HCT116 (cell line): ENCODE results near the gene RAD51AP2. TPM values are rescaled to one million over a fixed set of nuclear protein-coding genes. Genes with fewer than 3 reads are reported as not detected.

Experiments
- ATAC-seq: fragments of 200-7000 bp; cut with Tn5 transposase; 2 replicates; pipeline ENCODE4 v1.9.1; 2020; ENCODE audit warnings: mild to moderate bottlenecking, moderate library complexity
- BruUV-seq: library from RNA; stranded (reverse); fragments of 400-500 nt; replicated peaks from 2 replicates; lab custom pipeline; 2021; lab: Mats Ljungman, UMichigan
- CTCF ChIA-PET: fragments of 300-600 bp; sonication (Branson Sonifier 250); formaldehyde crosslinking; loops from one replicate; lab custom pipeline; 2021; ENCODE audit warnings: antibody characterized with exemption; lab: Charles Lee
- POLR2A ChIA-PET: fragments of 300-600, 350-600 bp; sonication (Branson Sonifier 250); formaldehyde crosslinking; loops from one replicate; lab custom pipeline; 2021; ENCODE audit warnings: antibody characterized with exemption; lab: Charles Lee
- RAD21 ChIA-PET, 2 experiments: fragments of 300-600 bp; sonication (Branson Sonifier 250); formaldehyde crosslinking; loops; one replicate each; lab custom pipeline; 2023; ENCODE audit warnings: low total read pairs in 2 of 2; ENCODE audit not compliant: uncharacterized antibody in 2 of 2, unreplicated experiment in 2 of 2, low non-redundant PET in 1 of 2; lab: Charles Lee
- DNase-seq: peaks from one replicate; pipeline ENCODE4 v3.0.0-alpha.2; 2010; ENCODE audit warnings: low read depth, low spot score
- H2AFZ ChIP-seq: fragments of 200-600 bp; shearing (Covaris generic), sonication (generic); 2 replicates; pipeline ENCODE4 v1.6.1; 2017; ENCODE audit warnings: low read depth, mixed run types, mixed read lengths, antibody characterized with exemption, low read length; ENCODE audit not compliant: poor library complexity, severe bottlenecking
- H3K27ac ChIP-seq: 2 replicates; pipeline ENCODE4 v1.5.1; 2012; ENCODE audit warnings: low read depth, low read length
- H3K27me3 ChIP-seq: fragments of 200-600 bp; sonication (generic); 2 replicates; pipeline ENCODE4 v1.6.1; 2016; ENCODE audit warnings: mixed run types, low read length, mixed read lengths; ENCODE audit not compliant: insufficient read depth
- H3K36me3 ChIP-seq, 2 experiments: fragments of 200-500 bp in 1 of 2; fragments of 200-600 bp in 1 of 2; sonication (Bioruptor generic) in 1 of 2; sonication (generic) in 1 of 2; 2 replicates each; pipeline versions ENCODE4 v1.5.1 to v1.6.1; 2014 to 2016; ENCODE audit warnings: low read length in 2 of 2, inconsistent platforms in 1 of 2, mixed read lengths in 1 of 2, mixed run types in 1 of 2; ENCODE audit not compliant: insufficient read depth in 2 of 2, control insufficient read depth in 1 of 2
- H3K4me1 ChIP-seq, 2 experiments: fragments of 200-600 bp in 1 of 2; sonication (generic) in 1 of 2; 2 replicates each; pipeline versions ENCODE4 v1.5.1 to v1.6.1; 2012 to 2017; ENCODE audit warnings: low read length in 2 of 2, inconsistent platforms in 1 of 2, mild to moderate bottlenecking in 1 of 2, mixed read lengths in 1 of 2, mixed run types in 1 of 2, moderate library complexity in 1 of 2; ENCODE audit not compliant: insufficient read depth in 2 of 2, control insufficient read depth in 1 of 2
- H3K4me2 ChIP-seq: fragments of 200-600 bp; sonication (generic); 2 replicates; pipeline ENCODE4 v1.6.1; 2017; ENCODE audit warnings: mixed run types, low read length, mixed read lengths
- H3K4me3 ChIP-seq, 2 experiments: fragments of 200-600 bp in 1 of 2; sonication (generic) in 1 of 2; replicated peaks in 1 of 2; 2 replicates each; pipeline ENCODE4 v1.5.1; 2011 to 2016; ENCODE audit warnings: low read length in 2 of 2, control low read depth in 1 of 2, low read depth in 1 of 2, mild to moderate bottlenecking in 1 of 2, mixed read lengths in 1 of 2, mixed run types in 1 of 2
- H3K79me2 ChIP-seq: fragments of 200-600 bp; sonication (generic); 2 replicates; pipeline ENCODE4 v1.6.1; 2017; ENCODE audit warnings: mild to moderate bottlenecking, mixed run types, low read length, moderate library complexity, mixed read lengths; ENCODE audit not compliant: insufficient read depth
- H3K9ac ChIP-seq: fragments of 200-600 bp; sonication (generic); 2 replicates; pipeline ENCODE4 v1.6.1; 2016; ENCODE audit warnings: low read length, mixed read lengths
- H3K9me2 ChIP-seq: fragments of 200-600 bp; sonication (generic), shearing (Covaris generic); 2 replicates; pipeline ENCODE4 v1.6.1; 2017; ENCODE audit warnings: mixed run types, mild to moderate bottlenecking, moderate library complexity; ENCODE audit not compliant: insufficient read depth
- H3K9me3 ChIP-seq, 2 experiments: fragments of 200-500 bp in 1 of 2; fragments of 200-600 bp in 1 of 2; sonication (Bioruptor generic) in 1 of 2; sonication (generic) in 1 of 2; 2 replicates each; pipeline ENCODE4 v1.6.1; 2014 to 2017; ENCODE audit warnings: low read length in 2 of 2, mixed read lengths in 2 of 2, inconsistent platforms in 1 of 2, low read depth in 1 of 2, mild to moderate bottlenecking in 1 of 2, mixed run types in 1 of 2, moderate library complexity in 1 of 2; ENCODE audit not compliant: control insufficient read depth in 1 of 2, insufficient read depth in 1 of 2
- H4K20me1 ChIP-seq: fragments of 200-600 bp; sonication (generic), shearing (Covaris generic); 2 replicates; pipeline ENCODE4 v1.6.1; 2017; ENCODE audit warnings: mixed run types, mild to moderate bottlenecking, moderate library complexity; ENCODE audit not compliant: insufficient read depth
- CBX3 ChIP-seq: IDR thresholded peaks from 2 replicates; pipeline ENCODE4 v1.6.1; 2012; ENCODE audit warnings: low read depth
- EGR1 ChIP-seq: IDR thresholded peaks from 2 replicates; pipeline ENCODE4 v1.6.1; 2012; ENCODE audit warnings: low read depth
- ELF1 ChIP-seq: IDR thresholded peaks from 2 replicates; pipeline ENCODE4 v1.6.1; 2012; ENCODE audit warnings: low read depth, borderline replicate concordance
- EZH2 ChIP-seq: fragments of 200-600 bp; sonication (generic); IDR thresholded peaks from 2 replicates; pipeline ENCODE4 v1.6.1; 2017; ENCODE audit warnings: antibody characterized with exemption, mixed run types
- EZH2phosphoT487 ChIP-seq: fragments of 200-600 bp; IDR thresholded peaks from 2 replicates; pipeline ENCODE4 v1.6.1; 2018; ENCODE audit warnings: antibody characterized with exemption, borderline replicate concordance
- JUND ChIP-seq: IDR thresholded peaks from 2 replicates; pipeline ENCODE4 v1.6.1; 2012
- POLR2A ChIP-seq: IDR thresholded peaks from 2 replicates; pipeline ENCODE4 v1.7.0; 2011; ENCODE audit warnings: borderline replicate concordance; ENCODE audit not compliant: insufficient read depth, insufficient read length; ENCODE audit errors: extremely low read depth
- RAD21 ChIP-seq: IDR thresholded peaks from 2 replicates; pipeline ENCODE4 v1.6.1; 2012; ENCODE audit warnings: low read depth, mild to moderate bottlenecking
- SIN3A ChIP-seq: IDR thresholded peaks from 2 replicates; pipeline ENCODE4 v1.6.1; 2012; ENCODE audit warnings: low read depth
- SP1 ChIP-seq: IDR thresholded peaks from 2 replicates; pipeline ENCODE4 v1.6.1; 2012; ENCODE audit warnings: low read depth
- SRF ChIP-seq: IDR thresholded peaks from 2 replicates; pipeline ENCODE4 v1.6.1; 2012; ENCODE audit warnings: low read depth
- TCF7L2 ChIP-seq: IDR thresholded peaks from 2 replicates; pipeline ENCODE4 v1.7.0; 2011; ENCODE audit warnings: borderline replicate concordance, inconsistent platforms; ENCODE audit not compliant: insufficient read depth, insufficient read length; ENCODE audit errors: extremely low read depth
- YY1 ChIP-seq: IDR thresholded peaks from 2 replicates; pipeline ENCODE4 v1.6.1; 2011; ENCODE audit warnings: low read length, low read depth, moderate library complexity, mild to moderate bottlenecking; ENCODE audit not compliant: insufficient replicate concordance; ENCODE audit errors: extremely low read depth
- ZNF274 ChIP-seq: fragments of 200-500 bp; sonication (Bioruptor generic); IDR thresholded peaks from 2 replicates; pipeline ENCODE4 v1.6.1; 2014; ENCODE audit warnings: mild to moderate bottlenecking, low read depth, low read length, inconsistent platforms
- intact Hi-C: fragments of 100-400 bp; cut with micrococcal nuclease; formaldehyde crosslinking; loops from 2 replicates; pipeline ENCODE4 v1.10.0; 2022
- total RNA-seq: library from RNA; stranded (reverse); gene quantifications from one replicate; pipeline ENCODE4 v1.2.1, GENCODE V29; 2021; ENCODE audit not compliant: unreplicated experiment
- TF ChIP-seq, protein P1 (sequence below): IDR thresholded peaks from 2 replicates; pipeline ENCODE4 v1.6.1; 2011; ENCODE audit warnings: mild to moderate bottlenecking, low read length, moderate library complexity; ENCODE audit not compliant: insufficient replicate concordance; ENCODE audit errors: extremely low read depth
- TF ChIP-seq, protein P2 (sequence below), 3 experiments: fragments of 200-600 bp in 1 of 3; sonication (generic) in 1 of 3; IDR thresholded peaks in 2 of 3; conservative IDR thresholded peaks in 1 of 3; 2 replicates each; pipeline ENCODE4 v1.5.1; 2012 to 2017; ENCODE audit warnings: low read depth in 2 of 3, low read length in 2 of 3, antibody characterized with exemption in 1 of 3, borderline replicate concordance in 1 of 3, control low read depth in 1 of 3, mild to moderate bottlenecking in 1 of 3, mixed read lengths in 1 of 3, mixed run types in 1 of 3, moderate library complexity in 1 of 3; ENCODE audit not compliant: insufficient read depth in 1 of 3

RAD51AP2 gene
- total RNA-seq, 1 experiment from 2014 or later = 0.10 TPM

DNA sequence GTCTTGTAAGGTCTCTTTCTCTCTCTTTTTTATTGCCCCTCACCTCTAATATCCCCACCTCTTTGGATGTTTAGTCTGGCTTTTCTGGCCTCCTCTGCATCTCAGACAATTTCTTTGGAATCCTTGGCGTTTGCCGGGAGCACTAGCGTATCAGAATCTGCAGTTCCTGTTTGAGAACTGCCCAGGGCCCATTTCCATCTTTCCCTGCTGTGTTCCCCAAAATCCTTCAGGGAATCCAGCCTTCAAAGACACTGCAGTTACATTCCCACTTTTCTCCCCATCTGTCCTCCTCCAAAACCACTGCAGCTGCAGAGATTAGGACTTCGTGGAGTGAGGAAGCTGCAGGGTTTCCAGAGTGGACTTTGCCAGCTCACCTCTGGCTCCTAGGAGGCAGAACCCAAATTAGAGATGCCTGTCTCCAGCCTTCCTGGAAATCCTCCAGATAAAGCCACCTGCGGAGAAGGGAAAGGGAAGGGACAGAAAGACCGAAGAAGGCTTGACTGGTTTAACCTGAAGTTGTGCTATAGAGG, 25.0 kb upstream of the RAD51AP2 start:
- no peaks in the 10 kb centered on the region for H3K79me2 ChIP-seq
- DNase-seq = no peak
- POLR2A ChIA-PET = no interaction called here

More for the DNA sequence above, 25.0 kb upstream of the RAD51AP2 start:
- no peak overlapping the region for H2AFZ ChIP-seq
- H3K9ac ChIP-seq = no peak overlapping the region
- H3K9me2 ChIP-seq = no peaks in the 10 kb centered on the region
- CTCF ChIA-PET = no interaction called here
- ATAC-seq = no peak
- H3K27ac ChIP-seq = no peak overlapping the region
- H3K4me2 ChIP-seq = peak overlapping the region; percentile 11; the same call in 1 of the 2 replicates
- no peaks in the 10 kb centered on the region for H3K36me3 ChIP-seq
- no TSS peak for BruUV-seq
- no peaks in the 10 kb centered on the region for H3K9me3 ChIP-seq
- TF ChIP-seq JUND (no peak), EZH2 (no peak), YY1 (no peak), EGR1 (no peak), POLR2A (no peak), SRF (no peak), ELF1 (no peak), EZH2phosphoT487 (no peak), RAD21 (no peak), SP1 (no peak), CBX3 (no peak), SIN3A (no peak), ZNF274 (no peak), TCF7L2 (no peak)
- TF ChIP-seq, protein P1, sequence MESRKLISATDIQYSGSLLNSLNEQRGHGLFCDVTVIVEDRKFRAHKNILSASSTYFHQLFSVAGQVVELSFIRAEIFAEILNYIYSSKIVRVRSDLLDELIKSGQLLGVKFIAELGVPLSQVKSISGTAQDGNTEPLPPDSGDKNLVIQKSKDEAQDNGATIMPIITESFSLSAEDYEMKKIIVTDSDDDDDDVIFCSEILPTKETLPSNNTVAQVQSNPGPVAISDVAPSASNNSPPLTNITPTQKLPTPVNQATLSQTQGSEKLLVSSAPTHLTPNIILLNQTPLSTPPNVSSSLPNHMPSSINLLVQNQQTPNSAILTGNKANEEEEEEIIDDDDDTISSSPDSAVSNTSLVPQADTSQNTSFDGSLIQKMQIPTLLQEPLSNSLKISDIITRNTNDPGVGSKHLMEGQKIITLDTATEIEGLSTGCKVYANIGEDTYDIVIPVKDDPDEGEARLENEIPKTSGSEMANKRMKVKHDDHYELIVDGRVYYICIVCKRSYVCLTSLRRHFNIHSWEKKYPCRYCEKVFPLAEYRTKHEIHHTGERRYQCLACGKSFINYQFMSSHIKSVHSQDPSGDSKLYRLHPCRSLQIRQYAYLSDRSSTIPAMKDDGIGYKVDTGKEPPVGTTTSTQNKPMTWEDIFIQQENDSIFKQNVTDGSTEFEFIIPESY = no peak
- TF ChIP-seq, protein P2, sequence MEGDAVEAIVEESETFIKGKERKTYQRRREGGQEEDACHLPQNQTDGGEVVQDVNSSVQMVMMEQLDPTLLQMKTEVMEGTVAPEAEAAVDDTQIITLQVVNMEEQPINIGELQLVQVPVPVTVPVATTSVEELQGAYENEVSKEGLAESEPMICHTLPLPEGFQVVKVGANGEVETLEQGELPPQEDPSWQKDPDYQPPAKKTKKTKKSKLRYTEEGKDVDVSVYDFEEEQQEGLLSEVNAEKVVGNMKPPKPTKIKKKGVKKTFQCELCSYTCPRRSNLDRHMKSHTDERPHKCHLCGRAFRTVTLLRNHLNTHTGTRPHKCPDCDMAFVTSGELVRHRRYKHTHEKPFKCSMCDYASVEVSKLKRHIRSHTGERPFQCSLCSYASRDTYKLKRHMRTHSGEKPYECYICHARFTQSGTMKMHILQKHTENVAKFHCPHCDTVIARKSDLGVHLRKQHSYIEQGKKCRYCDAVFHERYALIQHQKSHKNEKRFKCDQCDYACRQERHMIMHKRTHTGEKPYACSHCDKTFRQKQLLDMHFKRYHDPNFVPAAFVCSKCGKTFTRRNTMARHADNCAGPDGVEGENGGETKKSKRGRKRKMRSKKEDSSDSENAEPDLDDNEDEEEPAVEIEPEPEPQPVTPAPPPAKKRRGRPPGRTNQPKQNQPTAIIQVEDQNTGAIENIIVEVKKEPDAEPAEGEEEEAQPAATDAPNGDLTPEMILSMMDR (IDR thresholded peaks at IDR 0.05 in 2 of 3, conservative IDR thresholded peaks at IDR 0.05 in 1 of 3; ENCODE audit: borderline replicate concordance in 1 of 3, insufficient read depth in 1 of 3, low read depth in 2 of 3, low read length in 2 of 3) = no peak
- H3K27me3 ChIP-seq = no peaks in the 10 kb centered on the region
- H3K4me3 ChIP-seq = no peak overlapping the region
- RAD21 ChIA-PET = no interaction called here
- H3K4me1 ChIP-seq = peaks cover 10 to 49% of the 10 kb centered on the region in 2 experiments; a peak in 3 of 4 replicates
- no peaks in the 10 kb centered on the region for H4K20me1 ChIP-seq
- intact Hi-C loops = no loop called here
